WTC11 (cell line): ENCODE results near the gene ADAMTS2. TPM values are rescaled to one million over a fixed set of nuclear protein-coding genes. Genes with fewer than 3 reads are reported as not detected.

Experiments
- ATAC-seq: fragments of 200-7000 bp; cut with Tn5 transposase; 2 replicates; pipeline ENCODE4 v1.10.0; 2021; ENCODE audit warnings: mild to moderate bottlenecking, moderate library complexity
- CTCF ChIA-PET: fragments of 300-600 bp; sonication (Branson Sonifier 250); formaldehyde crosslinking; loops from one replicate; lab custom pipeline; 2021; ENCODE audit warnings: antibody characterized with exemption; lab: Charles Lee
- POLR2A ChIA-PET: fragments of 350-600 bp; sonication (Branson Sonifier 250); formaldehyde crosslinking; loops from one replicate; lab custom pipeline; 2021; ENCODE audit warnings: antibody characterized with exemption; lab: Charles Lee
- DNase-seq: peaks from one replicate; pipeline ENCODE4 v3.0.0; 2021; ENCODE audit warnings: low spot score
- H3K27ac Mint-ChIP-seq: 2 replicates; pipeline ENCODE4 v1.8.0; 2021; ENCODE audit warnings: mixed read lengths
- H3K27me3 Mint-ChIP-seq: 2 replicates; pipeline ENCODE4 v1.8.0; 2021; ENCODE audit warnings: low read depth, mild to moderate bottlenecking, moderate library complexity, mixed read lengths
- H3K36me3 Mint-ChIP-seq: 2 replicates; pipeline ENCODE4 v1.8.0; 2021; ENCODE audit warnings: mixed read lengths
- H3K4me1 Mint-ChIP-seq: 2 replicates; pipeline ENCODE4 v1.8.0; 2022; ENCODE audit warnings: mixed read lengths
- H3K4me3 Mint-ChIP-seq: 2 replicates; pipeline ENCODE4 v1.8.0; 2021; ENCODE audit warnings: mild to moderate bottlenecking, moderate library complexity, mixed read lengths
- H3K9me3 Mint-ChIP-seq: 2 replicates; pipeline ENCODE4 v1.8.0; 2021; ENCODE audit warnings: mixed read lengths
- ARID4B ChIP-seq: sonication (generic); formaldehyde crosslinking; IDR thresholded peaks from 2 replicates; pipeline ENCODE4 v1.8.0; 2023; ENCODE audit warnings: missing genetic modification reagents, mild to moderate bottlenecking, borderline replicate concordance
- ATF3 ChIP-seq: sonication (generic); formaldehyde crosslinking; conservative IDR thresholded peaks from 2 replicates; pipeline ENCODE4 v1.8.1; 2022; ENCODE audit warnings: mild to moderate bottlenecking, missing genetic modification reagents
- CBFB ChIP-seq: sonication (generic); formaldehyde crosslinking; IDR thresholded peaks from 2 replicates; pipeline ENCODE4 v1.8.1; 2022; ENCODE audit warnings: mild to moderate bottlenecking, low read depth, missing genetic modification reagents
- CREM ChIP-seq: sonication (generic); formaldehyde crosslinking; IDR thresholded peaks from 2 replicates; pipeline ENCODE4 v1.8.1; 2022; ENCODE audit warnings: mild to moderate bottlenecking, missing genetic modification reagents, moderate library complexity
- E2F5 ChIP-seq: sonication (generic); formaldehyde crosslinking; IDR thresholded peaks from 2 replicates; pipeline ENCODE4 v1.8.1; 2022; ENCODE audit warnings: mild to moderate bottlenecking, moderate library complexity, missing genetic modification reagents
- EMX1 ChIP-seq: fragments of 250-450 bp; sonication (Bioruptor Pico); IDR thresholded peaks from 2 replicates; pipeline ENCODE4 v1.8.0; 2021; ENCODE audit warnings: mild to moderate bottlenecking
- ERG ChIP-seq: fragments of 250-450 bp; sonication (Bioruptor Pico); IDR thresholded peaks from 2 replicates; pipeline ENCODE4 v1.8.0; 2021; ENCODE audit warnings: mild to moderate bottlenecking
- FOXJ3 ChIP-seq: sonication (generic); formaldehyde crosslinking; IDR thresholded peaks from 2 replicates; pipeline ENCODE4 v1.9.0; 2021; ENCODE audit warnings: missing genetic modification reagents, mild to moderate bottlenecking, borderline replicate concordance
- FOXP1 ChIP-seq: sonication (generic); formaldehyde crosslinking; IDR thresholded peaks from 2 replicates; pipeline ENCODE4 v1.8.0; 2022; ENCODE audit warnings: missing genetic modification reagents, mild to moderate bottlenecking, moderate library complexity, borderline replicate concordance
- IRF1 ChIP-seq: sonication (generic); formaldehyde crosslinking; IDR thresholded peaks from 2 replicates; pipeline ENCODE4 v1.8.0; 2023; ENCODE audit warnings: missing genetic modification reagents
- KAT7 ChIP-seq: sonication (generic); formaldehyde crosslinking; IDR thresholded peaks from 2 replicates; pipeline ENCODE4 v1.8.1; 2023; ENCODE audit warnings: missing genetic modification reagents, mild to moderate bottlenecking, borderline replicate concordance
- PRDM15 ChIP-seq: sonication (generic); formaldehyde crosslinking; IDR thresholded peaks from 2 replicates; pipeline ENCODE4 v1.8.0; 2022; ENCODE audit warnings: missing genetic modification reagents
- PREB ChIP-seq: sonication (generic); formaldehyde crosslinking; IDR thresholded peaks from 2 replicates; pipeline ENCODE4 v1.8.1; 2022; ENCODE audit warnings: mild to moderate bottlenecking, missing genetic modification reagents, moderate library complexity, borderline replicate concordance
- SMAD3 ChIP-seq: sonication (generic); formaldehyde crosslinking; IDR thresholded peaks from 2 replicates; pipeline ENCODE4 v1.8.0; 2022; ENCODE audit warnings: missing genetic modification reagents, mild to moderate bottlenecking, borderline replicate concordance
- USF1 ChIP-seq: sonication (generic); formaldehyde crosslinking; IDR thresholded peaks from 2 replicates; pipeline ENCODE4 v1.8.0; 2022; ENCODE audit warnings: mild to moderate bottlenecking, missing genetic modification reagents
- ZBTB43 ChIP-seq: sonication (generic); formaldehyde crosslinking; IDR thresholded peaks from 2 replicates; pipeline ENCODE4 v1.8.1; 2023; ENCODE audit warnings: mild to moderate bottlenecking, missing genetic modification reagents
- ZNF425 ChIP-seq: fragments of 250-450 bp; sonication (Bioruptor Pico); conservative IDR thresholded peaks from 2 replicates; pipeline ENCODE4 v1.9.0; 2021; ENCODE audit warnings: mild to moderate bottlenecking
- ZSCAN18 ChIP-seq: fragments of 250-450 bp; sonication (Bioruptor Pico); IDR thresholded peaks from 2 replicates; pipeline ENCODE4 v2.1.2; 2022; ENCODE audit warnings: mild to moderate bottlenecking, moderate library complexity
- total RNA-seq: library from RNA; stranded (reverse); gene quantifications from 3 replicates; pipeline ENCODE4 v1.2.3, GENCODE V29; 2021

The ADAMTS2 gene
- total RNA-seq, 1 experiment from 2014 or later: 11.2 TPM

- POLR2A ChIA-PET: no interaction called here
- TF ChIP-seq ERG (no peak), CBFB (CRISPR knock-in tag) (no peak), FOXP1 (CRISPR knock-in tag) (no peak), FOXJ3 (no peak), ZBTB43 (CRISPR knock-in tag) (no peak), SMAD3 (no peak), IRF1 (no peak), ZNF425 (CRISPR knock-in tag) (no peak), PRDM15 (CRISPR knock-in tag) (no peak), USF1 (CRISPR knock-in tag) (no peak), E2F5 (CRISPR knock-in tag) (no peak), PREB (CRISPR knock-in tag) (no peak), ARID4B (CRISPR knock-in tag) (no peak), ATF3 (CRISPR knock-in tag) (no peak), CREM (no peak), ZSCAN18 (no peak), EMX1 (no peak), KAT7 (CRISPR knock-in tag) (no peak)
Observed at GRCh38 chr5:179240561-179240960, 104.7 kb downstream of the ADAMTS2 start.

More at GRCh38 chr5:179240561-179240960, 104.7 kb downstream of the ADAMTS2 start:
- H3K36me3 Mint-ChIP-seq: peaks cover 8% of the 10 kb centered on the region
- DNase-seq (peak; percentile 1), ATAC-seq (no peak)
- peaks cover 30% of the 10 kb centered on the region for H3K4me1 Mint-ChIP-seq
- peaks cover 4% of the 10 kb centered on the region for H3K27me3 Mint-ChIP-seq
- H3K9me3 Mint-ChIP-seq: peaks cover 25% of the 10 kb centered on the region
- no peak overlapping the region for H3K4me3 Mint-ChIP-seq
- CTCF ChIA-PET: interaction anchor here (1.0 kb wide), 1 partner anchor 12 kb away, joined by 3 read pairs; no protein-coding TSS in a partner anchor
- no peak overlapping the region for H3K27ac Mint-ChIP-seq
